ENCODE results near the gene LGR4. TPM values are rescaled to one million over a fixed set of nuclear protein-coding genes. Genes with fewer than 3 reads are reported as not detected.

The LGR4 gene
- total RNA-seq, 3 donors from 2014 or later (not counting 1 experiment from before 2014, with no cell fraction given), result 0.08 to 0.70 (median 0.35) TPM

- 98% methylated on average over 4 of the region's 4 CpGs for WGBS (ENCODE audit: insufficient coverage)
- TF ChIP-seq CTCF (IDR thresholded peaks at IDR 0.05), result no peak
- ATAC-seq (no peak), DNase-seq (no peak)
- H3K4me1 ChIP-seq (ENCODE audit: control insufficient read depth, insufficient read depth, low read length), result no peaks in the 10 kb centered on the region
- Mint-ChIP-seq H3K4me3 (no peak overlapping the region), H3K4me1 (no peaks in the 10 kb centered on the region), H3K27ac (no peak overlapping the region), H3K27me3 (ENCODE audit: low read depth in 2 of 2) (peaks cover 11 to 31% of the 10 kb centered on the region in 2 donors), H3K9me3 (no peaks in the 10 kb centered on the region), H3K36me3 (no peaks in the 10 kb centered on the region)
- H3K27me3 ChIP-seq (ENCODE audit: control insufficient read depth, insufficient read depth, low read length), result no peaks in the 10 kb centered on the region
- no peak overlapping the region for H3K4me3 ChIP-seq (ENCODE audit: low read length)
- H3K36me3 ChIP-seq (ENCODE audit: control insufficient read depth, insufficient read depth, low read length), result no peaks in the 10 kb centered on the region
- no peak overlapping the region for H3K27ac ChIP-seq (ENCODE audit: low read length)
- H3K9me3 ChIP-seq (ENCODE audit: control insufficient read depth, insufficient read depth, low read length), result no peaks in the 10 kb centered on the region
- intact Hi-C loops (cut with micrococcal nuclease), result no loop called here
Measured at GRCh38 chr11:27514558-27514957, 42.0 kb upstream of the LGR4 start.

GRCh38 chr11:27514076-27514475, 41.5 kb upstream of the LGR4 start:
- 94% methylated on average over 4 of the region's 4 CpGs for WGBS (ENCODE audit: insufficient coverage)
- no peaks in the 10 kb centered on the region for H3K9me3 ChIP-seq (ENCODE audit: control insufficient read depth, insufficient read depth, low read length)
- TF ChIP-seq CTCF (IDR thresholded peaks at IDR 0.05), result no peak
- no peaks in the 10 kb centered on the region for H3K36me3 ChIP-seq (ENCODE audit: control insufficient read depth, insufficient read depth, low read length)
- Mint-ChIP-seq H3K9me3 (no peaks in the 10 kb centered on the region), H3K36me3 (no peaks in the 10 kb centered on the region), H3K4me1 (peaks cover 0 to 3% of the 10 kb centered on the region in 2 donors), H3K27ac (no peak overlapping the region), H3K4me3 (no peak overlapping the region), H3K27me3 (ENCODE audit: low read depth in 2 of 2) (peaks cover 8 to 31% of the 10 kb centered on the region in 2 donors)
- no peaks in the 10 kb centered on the region for H3K27me3 ChIP-seq (ENCODE audit: control insufficient read depth, insufficient read depth, low read length)
- H3K4me3 ChIP-seq (ENCODE audit: low read length), result no peak overlapping the region
- H3K4me1 ChIP-seq (ENCODE audit: control insufficient read depth, insufficient read depth, low read length), result no peaks in the 10 kb centered on the region
- intact Hi-C loops (cut with micrococcal nuclease), result no loop called here
- ATAC-seq (no peak), DNase-seq (no peak)
- H3K27ac ChIP-seq (ENCODE audit: low read length), result no peak overlapping the region

- no peak for TF ChIP-seq CTCF (IDR thresholded peaks at IDR 0.05)
- Histone ChIP-seq H3K4me1 (ENCODE audit: control insufficient read depth, insufficient read depth, low read length) (no peaks in the 10 kb centered on the region), H3K9me3 (ENCODE audit: control insufficient read depth, insufficient read depth, low read length) (no peaks in the 10 kb centered on the region), H3K36me3 (ENCODE audit: control insufficient read depth, insufficient read depth, low read length) (no peaks in the 10 kb centered on the region), H3K27me3 (ENCODE audit: control insufficient read depth, insufficient read depth, low read length) (no peaks in the 10 kb centered on the region), H3K27ac (ENCODE audit: low read length) (no peak overlapping the region), H3K4me3 (ENCODE audit: low read length) (no peak overlapping the region)
- H3K4me3 Mint-ChIP-seq, result no peak overlapping the region
- intact Hi-C loops (cut with micrococcal nuclease), result no loop called here
- H3K9me3 Mint-ChIP-seq, result no peaks in the 10 kb centered on the region
- DNase-seq (no peak), ATAC-seq (no peak)
- H3K27ac Mint-ChIP-seq, result no peak overlapping the region
- H3K27me3 Mint-ChIP-seq (ENCODE audit: low read depth in 2 of 2), result peaks cover 5 to 25% of the 10 kb centered on the region in 2 donors
- H3K36me3 Mint-ChIP-seq, result no peaks in the 10 kb centered on the region
- WGBS (ENCODE audit: insufficient coverage), result 100% methylated on average over 2 of the region's 2 CpGs
- peaks cover 0 to 6% of the 10 kb centered on the region in 2 donors for H3K4me1 Mint-ChIP-seq
Measured at GRCh38 chr11:27513389-27513788, 40.8 kb upstream of the LGR4 start.

GRCh38 chr11:27512238-27512637, 39.6 kb upstream of the LGR4 start:
- intact Hi-C loops (cut with micrococcal nuclease), result no loop called here
- ATAC-seq (no peak), DNase-seq (no peak)
- Histone ChIP-seq H3K27me3 (ENCODE audit: control insufficient read depth, insufficient read depth, low read length) (no peaks in the 10 kb centered on the region), H3K36me3 (ENCODE audit: control insufficient read depth, insufficient read depth, low read length) (no peaks in the 10 kb centered on the region), H3K4me3 (ENCODE audit: low read length) (no peak overlapping the region), H3K4me1 (ENCODE audit: control insufficient read depth, insufficient read depth, low read length) (no peaks in the 10 kb centered on the region), H3K27ac (ENCODE audit: low read length) (no peak overlapping the region), H3K9me3 (ENCODE audit: control insufficient read depth, insufficient read depth, low read length) (no peaks in the 10 kb centered on the region)
- Mint-ChIP-seq H3K27ac (no peak overlapping the region), H3K36me3 (no peaks in the 10 kb centered on the region), H3K9me3 (peaks cover 0 to 3% of the 10 kb centered on the region in 2 donors), H3K27me3 (ENCODE audit: low read depth in 2 of 2) (peaks cover 0 to 13% of the 10 kb centered on the region in 2 donors), H3K4me1 (peaks cover 6 to 18% of the 10 kb centered on the region in 2 donors), H3K4me3 (no peak overlapping the region)
- no peak for TF ChIP-seq CTCF (IDR thresholded peaks at IDR 0.05)
- WGBS (ENCODE audit: insufficient coverage), result 89% methylated on average over 2 of the region's 3 CpGs
